Vagina (tissue), 2 donors: Measurements from ENCODE around the gene IL6ST.

Source experiments
- POLR2A ChIP-seq, 2 donors: fragments of 450-650 bp; IDR thresholded peaks; one replicate each; pipeline ENCODE4 v1.6.1; 2017; ENCODE audit warnings: antibody characterized with exemption in 2 of 2, mild to moderate bottlenecking in 2 of 2, moderate library complexity in 2 of 2
- POLR2AphosphoS5 ChIP-seq, 2 donors: sonication (generic); formaldehyde crosslinking; IDR thresholded peaks; one replicate each; pipeline ENCODE4 v1.9.0; 2017; ENCODE audit warnings: antibody characterized with exemption in 2 of 2, mild to moderate bottlenecking in 2 of 2, low read depth in 1 of 2; ENCODE audit not compliant: insufficient read depth in 1 of 2

DNA sequence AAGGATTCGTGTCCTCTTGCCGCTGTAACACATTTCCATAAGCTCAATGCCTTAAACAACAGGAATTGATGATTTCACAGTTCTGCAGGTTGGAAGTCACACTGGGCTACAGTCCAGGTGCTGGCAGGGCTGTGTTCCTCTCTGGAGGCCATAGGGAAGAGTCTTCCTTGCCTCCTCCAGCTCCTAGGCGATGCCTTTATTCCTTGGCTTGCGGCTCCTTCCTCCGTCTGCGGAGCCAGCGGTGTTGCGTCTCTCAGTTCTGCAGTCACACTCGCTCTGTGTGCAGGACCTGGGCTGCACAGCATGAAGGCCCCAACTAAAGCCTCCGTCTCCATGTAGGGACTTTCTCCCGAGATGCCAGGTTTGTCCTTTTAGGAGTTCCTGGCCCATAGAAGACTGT lies 70.0 kb downstream of the IL6ST start:
- no peak for TF ChIP-seq POLR2AphosphoS5 (IDR thresholded peaks at IDR 0.05; ENCODE audit: insufficient read depth in 1 of 2, low read depth in 1 of 2)
- no peak for TF ChIP-seq POLR2A (IDR thresholded peaks at IDR 0.05)
